DND-41 (cell line): Measurements from ENCODE around the gene CXCL16.

Experiments
- EZH2 ChIP-seq: IDR thresholded peaks from 3 replicates; pipeline ENCODE4 v1.6.1; 2012; ENCODE audit warnings: borderline replicate concordance, low read depth, mild to moderate bottlenecking, moderate library complexity, low read length, inconsistent platforms; ENCODE audit not compliant: severe bottlenecking
- TF ChIP-seq, protein P1 (sequence below): IDR thresholded peaks from 2 replicates; pipeline ENCODE4 v1.5.1; 2012; ENCODE audit warnings: borderline replicate concordance, low read length, moderate library complexity, mild to moderate bottlenecking; ENCODE audit not compliant: poor library complexity, severe bottlenecking; ENCODE audit errors: extremely low read depth

- TF ChIP-seq, protein P1, sequence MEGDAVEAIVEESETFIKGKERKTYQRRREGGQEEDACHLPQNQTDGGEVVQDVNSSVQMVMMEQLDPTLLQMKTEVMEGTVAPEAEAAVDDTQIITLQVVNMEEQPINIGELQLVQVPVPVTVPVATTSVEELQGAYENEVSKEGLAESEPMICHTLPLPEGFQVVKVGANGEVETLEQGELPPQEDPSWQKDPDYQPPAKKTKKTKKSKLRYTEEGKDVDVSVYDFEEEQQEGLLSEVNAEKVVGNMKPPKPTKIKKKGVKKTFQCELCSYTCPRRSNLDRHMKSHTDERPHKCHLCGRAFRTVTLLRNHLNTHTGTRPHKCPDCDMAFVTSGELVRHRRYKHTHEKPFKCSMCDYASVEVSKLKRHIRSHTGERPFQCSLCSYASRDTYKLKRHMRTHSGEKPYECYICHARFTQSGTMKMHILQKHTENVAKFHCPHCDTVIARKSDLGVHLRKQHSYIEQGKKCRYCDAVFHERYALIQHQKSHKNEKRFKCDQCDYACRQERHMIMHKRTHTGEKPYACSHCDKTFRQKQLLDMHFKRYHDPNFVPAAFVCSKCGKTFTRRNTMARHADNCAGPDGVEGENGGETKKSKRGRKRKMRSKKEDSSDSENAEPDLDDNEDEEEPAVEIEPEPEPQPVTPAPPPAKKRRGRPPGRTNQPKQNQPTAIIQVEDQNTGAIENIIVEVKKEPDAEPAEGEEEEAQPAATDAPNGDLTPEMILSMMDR = no peak
- TF ChIP-seq EZH2 = no peak
These were observed 23.6 kb downstream of the CXCL16 start for GRCh38 chr17:4716081-4716480.
